ENCODE data around the gene ERBIN. TPM values are rescaled to one million over a fixed set of nuclear protein-coding genes. Genes with fewer than 3 reads are reported as not detected.

ERBIN gene
- polyA plus RNA-seq, 1 donor from 2014 or later, result 28.4 TPM

- no peak overlapping the region for H3K4me2 ChIP-seq (ENCODE audit: low read length)
- H3F3A ChIP-seq (ENCODE audit: insufficient read depth, low read length, poor library complexity, severe bottlenecking), result no peaks in the 10 kb centered on the region
- H3K27ac ChIP-seq (ENCODE audit: low read length), result no peak overlapping the region
- no peak overlapping the region for H3K4me3 ChIP-seq (ENCODE audit: low read length)
- no peak overlapping the region for H3K9ac ChIP-seq (ENCODE audit: low read length)
- TF ChIP-seq CTCF (IDR thresholded peaks at IDR 0.05; ENCODE audit: poor library complexity, severe bottlenecking) (no peak), RAD21 (conservative IDR thresholded peaks at IDR 0.05) (no peak)
- TF ChIP-seq, protein P1, sequence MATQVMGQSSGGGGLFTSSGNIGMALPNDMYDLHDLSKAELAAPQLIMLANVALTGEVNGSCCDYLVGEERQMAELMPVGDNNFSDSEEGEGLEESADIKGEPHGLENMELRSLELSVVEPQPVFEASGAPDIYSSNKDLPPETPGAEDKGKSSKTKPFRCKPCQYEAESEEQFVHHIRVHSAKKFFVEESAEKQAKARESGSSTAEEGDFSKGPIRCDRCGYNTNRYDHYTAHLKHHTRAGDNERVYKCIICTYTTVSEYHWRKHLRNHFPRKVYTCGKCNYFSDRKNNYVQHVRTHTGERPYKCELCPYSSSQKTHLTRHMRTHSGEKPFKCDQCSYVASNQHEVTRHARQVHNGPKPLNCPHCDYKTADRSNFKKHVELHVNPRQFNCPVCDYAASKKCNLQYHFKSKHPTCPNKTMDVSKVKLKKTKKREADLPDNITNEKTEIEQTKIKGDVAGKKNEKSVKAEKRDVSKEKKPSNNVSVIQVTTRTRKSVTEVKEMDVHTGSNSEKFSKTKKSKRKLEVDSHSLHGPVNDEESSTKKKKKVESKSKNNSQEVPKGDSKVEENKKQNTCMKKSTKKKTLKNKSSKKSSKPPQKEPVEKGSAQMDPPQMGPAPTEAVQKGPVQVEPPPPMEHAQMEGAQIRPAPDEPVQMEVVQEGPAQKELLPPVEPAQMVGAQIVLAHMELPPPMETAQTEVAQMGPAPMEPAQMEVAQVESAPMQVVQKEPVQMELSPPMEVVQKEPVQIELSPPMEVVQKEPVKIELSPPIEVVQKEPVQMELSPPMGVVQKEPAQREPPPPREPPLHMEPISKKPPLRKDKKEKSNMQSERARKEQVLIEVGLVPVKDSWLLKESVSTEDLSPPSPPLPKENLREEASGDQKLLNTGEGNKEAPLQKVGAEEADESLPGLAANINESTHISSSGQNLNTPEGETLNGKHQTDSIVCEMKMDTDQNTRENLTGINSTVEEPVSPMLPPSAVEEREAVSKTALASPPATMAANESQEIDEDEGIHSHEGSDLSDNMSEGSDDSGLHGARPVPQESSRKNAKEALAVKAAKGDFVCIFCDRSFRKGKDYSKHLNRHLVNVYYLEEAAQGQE (IDR thresholded peaks at IDR 0.05; ENCODE audit: borderline replicate concordance), result no peak
- H2AFZ ChIP-seq (ENCODE audit: low read depth, low read length), result no peak overlapping the region
- H3K9me2 ChIP-seq (ENCODE audit: insufficient read depth, low read length), result no peaks in the 10 kb centered on the region
- H3K27me3 ChIP-seq (ENCODE audit: insufficient read depth, low read depth, low read length), result no peaks in the 10 kb centered on the region
- H4K20me1 ChIP-seq (ENCODE audit: insufficient read depth), result no peaks in the 10 kb centered on the region
- H3K36me3 ChIP-seq (ENCODE audit: insufficient read depth, low read length), result no peaks in the 10 kb centered on the region
- no peaks in the 10 kb centered on the region for H3K79me2 ChIP-seq (replicated peaks; ENCODE audit: insufficient read depth, low read length)
- H3K9me3 ChIP-seq (ENCODE audit: low read length), result no peaks in the 10 kb centered on the region
Measured at GRCh38 chr5:65892801-65893200, 33.6 kb upstream of the ERBIN start.

- Histone ChIP-seq H2AFZ (ENCODE audit: low read depth, low read length) (no peak overlapping the region), H3K4me3 (ENCODE audit: low read length) (no peak overlapping the region), H3K79me2 (replicated peaks; ENCODE audit: insufficient read depth, low read length) (no peaks in the 10 kb centered on the region)
Measured at GRCh38 chr5:65893749-65894430, 32.5 kb upstream of the ERBIN start.

More at GRCh38 chr5:65893749-65894430, 32.5 kb upstream of the ERBIN start:
- H3K4me2 ChIP-seq (ENCODE audit: low read length), result no peak overlapping the region
- H3K27ac ChIP-seq (ENCODE audit: low read length), result no peak overlapping the region
- no peaks in the 10 kb centered on the region for H3K27me3 ChIP-seq (ENCODE audit: insufficient read depth, low read depth, low read length)
- no peaks in the 10 kb centered on the region for H3K36me3 ChIP-seq (ENCODE audit: insufficient read depth, low read length)
- no peaks in the 10 kb centered on the region for H4K20me1 ChIP-seq (ENCODE audit: insufficient read depth)
- H3K9me2 ChIP-seq (ENCODE audit: insufficient read depth, low read length), result no peaks in the 10 kb centered on the region
- TF ChIP-seq TAF1 (IDR thresholded peaks at IDR 0.05; ENCODE audit: low read depth), result no peak
- no peak for TF ChIP-seq EZH2 (IDR thresholded peaks at IDR 0.05; ENCODE audit: borderline replicate concordance, insufficient read depth, low read length, poor library complexity, severe bottlenecking)
- no peak for TF ChIP-seq CTCF (IDR thresholded peaks at IDR 0.05; ENCODE audit: poor library complexity, severe bottlenecking)
- H3K9ac ChIP-seq (ENCODE audit: low read length), result no peak overlapping the region
- H3K9me3 ChIP-seq (ENCODE audit: low read length), result no peaks in the 10 kb centered on the region
- H3F3A ChIP-seq (ENCODE audit: insufficient read depth, low read length, poor library complexity, severe bottlenecking), result no peaks in the 10 kb centered on the region
